ENCODE results near the gene CAPN5.

DNA sequence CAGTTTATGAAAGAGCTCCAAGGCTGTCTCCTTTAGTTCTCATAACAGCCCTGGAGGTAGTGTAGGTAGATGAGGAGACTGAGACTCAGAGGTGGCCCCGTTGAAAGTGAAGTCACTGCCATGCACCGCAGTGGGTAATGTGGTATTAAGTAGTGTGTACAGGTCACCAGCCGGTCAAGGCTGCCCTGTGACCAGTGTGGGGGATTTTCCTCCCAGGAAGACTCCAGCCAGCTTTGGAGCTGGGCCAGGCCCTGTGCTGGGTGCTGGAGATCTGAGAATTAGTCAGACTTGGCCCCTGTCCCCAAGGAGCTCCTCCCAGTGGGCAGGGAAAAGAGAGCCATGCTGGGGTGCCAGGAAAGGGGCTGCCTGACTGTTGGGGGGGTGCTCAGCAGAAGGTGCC, 41.2 kb downstream of the CAPN5 start:
- no peak for TF ChIP-seq POLR2A (IDR thresholded peaks at IDR 0.05)
- TF ChIP-seq, protein P1, sequence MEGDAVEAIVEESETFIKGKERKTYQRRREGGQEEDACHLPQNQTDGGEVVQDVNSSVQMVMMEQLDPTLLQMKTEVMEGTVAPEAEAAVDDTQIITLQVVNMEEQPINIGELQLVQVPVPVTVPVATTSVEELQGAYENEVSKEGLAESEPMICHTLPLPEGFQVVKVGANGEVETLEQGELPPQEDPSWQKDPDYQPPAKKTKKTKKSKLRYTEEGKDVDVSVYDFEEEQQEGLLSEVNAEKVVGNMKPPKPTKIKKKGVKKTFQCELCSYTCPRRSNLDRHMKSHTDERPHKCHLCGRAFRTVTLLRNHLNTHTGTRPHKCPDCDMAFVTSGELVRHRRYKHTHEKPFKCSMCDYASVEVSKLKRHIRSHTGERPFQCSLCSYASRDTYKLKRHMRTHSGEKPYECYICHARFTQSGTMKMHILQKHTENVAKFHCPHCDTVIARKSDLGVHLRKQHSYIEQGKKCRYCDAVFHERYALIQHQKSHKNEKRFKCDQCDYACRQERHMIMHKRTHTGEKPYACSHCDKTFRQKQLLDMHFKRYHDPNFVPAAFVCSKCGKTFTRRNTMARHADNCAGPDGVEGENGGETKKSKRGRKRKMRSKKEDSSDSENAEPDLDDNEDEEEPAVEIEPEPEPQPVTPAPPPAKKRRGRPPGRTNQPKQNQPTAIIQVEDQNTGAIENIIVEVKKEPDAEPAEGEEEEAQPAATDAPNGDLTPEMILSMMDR (IDR thresholded peaks at IDR 0.05), result no peak
- no peak for TF ChIP-seq POLR2AphosphoS5 (IDR thresholded peaks at IDR 0.05)
